Esophagus squamous epithelium (tissue), 5 donors: ENCODE measurements around the gene TRMU. TPM values are rescaled to one million over a fixed set of nuclear protein-coding genes. Genes with fewer than 3 reads are reported as not detected.

Experiments used
- DNase-seq: peaks from one replicate; lab custom pipeline; 2025; lab: John Stamatoyannopoulos, UW
- H3K27ac ChIP-seq, 4 donors: fragments of 200-600 bp; sonication (generic); one replicate each; pipeline ENCODE4 v1.5.1; 2016 to 2019; ENCODE audit warnings: mild to moderate bottlenecking in 1 of 4
- H3K27me3 ChIP-seq, 4 donors: fragments of 200-600 bp; sonication (generic); 1 replicate in 3 of 4; 2 replicates in 1 of 4; pipeline versions ENCODE4 v1.5.1 to v1.6.0; 2017 to 2021; ENCODE audit warnings: antibody characterized with exemption in 1 of 4
- H3K36me3 ChIP-seq, 3 donors: fragments of 200-600 bp; sonication (generic); one replicate each; pipeline ENCODE4 v1.5.1; 2016 to 2019
- H3K4me1 ChIP-seq, 3 donors: fragments of 200-600 bp; sonication (generic); one replicate each; pipeline ENCODE4 v1.5.1; 2017 to 2019
- H3K4me3 ChIP-seq, 4 donors: fragments of 200-600 bp; sonication (generic); 1 replicate in 3 of 4; 2 replicates in 1 of 4; pipeline ENCODE4 v1.5.1; 2016 to 2019; ENCODE audit warnings: mild to moderate bottlenecking in 2 of 4, moderate library complexity in 1 of 4
- H3K9me3 ChIP-seq, 3 donors: fragments of 200-600 bp; sonication (generic); one replicate each; pipeline ENCODE4 v1.5.1; 2016 to 2019
- POLR2A ChIP-seq, 4 donors: fragments of 450-650 bp; IDR thresholded peaks; one replicate each; pipeline ENCODE4 v1.6.1; 2017; ENCODE audit warnings: antibody characterized with exemption in 4 of 4, mild to moderate bottlenecking in 4 of 4, moderate library complexity in 3 of 4
- WGBS, 2 donors: methylation state at CpG; one replicate each; pipeline ENCODE4 v1.1.5; 2018; 5-methylcytosine and 5-hydroxymethylcytosine counted together
- intact Hi-C: fragments of 100-400 bp; cut with DNase I; formaldehyde crosslinking; loops from one replicate; pipeline ENCODE4 v1.15.0; 2022
- total RNA-seq, 4 donors: library from RNA; depleted of rRNA; stranded (reverse); fragments of >200 nt; gene quantifications; one replicate each; pipeline ENCODE4 v1.1.0, GENCODE V29; 2016
- TF ChIP-seq, protein P1 (sequence below), 6 experiments: fragments of 450-650 bp in 4 of 6; fragments of 200-600 bp in 2 of 6; sonication (generic) in 2 of 6; IDR thresholded peaks; one replicate each; pipeline ENCODE4 v1.5.1; 2016 to 2019; ENCODE audit warnings: antibody characterized with exemption in 6 of 6, mild to moderate bottlenecking in 4 of 6, moderate library complexity in 4 of 6
- donor health status: DM: yes; HTN: yes; CAD: no.

Gene TRMU
- total RNA-seq, 4 donors from 2014 or later: 17.7 to 43.1 (median 32.5) TPM

DNA sequence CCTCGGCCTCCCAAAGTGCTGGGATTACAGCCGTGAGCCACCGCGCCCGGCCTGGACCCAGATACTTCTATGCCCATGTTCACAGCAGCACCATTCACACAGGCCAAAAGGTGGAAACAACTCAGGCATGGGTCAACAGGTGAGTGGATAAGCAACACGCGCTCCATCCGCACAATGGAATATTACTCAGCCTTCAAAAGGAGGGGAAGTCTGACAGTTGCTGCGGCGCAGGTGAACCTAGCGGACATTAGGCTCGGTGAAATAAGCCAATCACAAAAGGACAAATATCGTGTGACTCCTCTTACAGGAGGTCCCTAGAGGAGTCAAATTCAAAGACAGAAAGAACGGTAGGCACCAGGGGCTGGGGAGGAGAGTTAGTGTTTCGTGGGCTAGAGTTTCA is 47.0 kb downstream of the TRMU start:
- Histone ChIP-seq H3K27me3 (no peaks in the 10 kb centered on the region), H3K9me3 (no peaks in the 10 kb centered on the region), H3K4me1 (peaks cover 5 to 21% (median 10%) of the 10 kb centered on the region in 3 donors), H3K4me3 (no peak overlapping the region), H3K36me3 (peaks cover 0 to 79% (median 0%) of the 10 kb centered on the region in 3 donors), H3K27ac (no peak overlapping the region)
- intact Hi-C loops: no loop called here
- TF ChIP-seq, protein P1, sequence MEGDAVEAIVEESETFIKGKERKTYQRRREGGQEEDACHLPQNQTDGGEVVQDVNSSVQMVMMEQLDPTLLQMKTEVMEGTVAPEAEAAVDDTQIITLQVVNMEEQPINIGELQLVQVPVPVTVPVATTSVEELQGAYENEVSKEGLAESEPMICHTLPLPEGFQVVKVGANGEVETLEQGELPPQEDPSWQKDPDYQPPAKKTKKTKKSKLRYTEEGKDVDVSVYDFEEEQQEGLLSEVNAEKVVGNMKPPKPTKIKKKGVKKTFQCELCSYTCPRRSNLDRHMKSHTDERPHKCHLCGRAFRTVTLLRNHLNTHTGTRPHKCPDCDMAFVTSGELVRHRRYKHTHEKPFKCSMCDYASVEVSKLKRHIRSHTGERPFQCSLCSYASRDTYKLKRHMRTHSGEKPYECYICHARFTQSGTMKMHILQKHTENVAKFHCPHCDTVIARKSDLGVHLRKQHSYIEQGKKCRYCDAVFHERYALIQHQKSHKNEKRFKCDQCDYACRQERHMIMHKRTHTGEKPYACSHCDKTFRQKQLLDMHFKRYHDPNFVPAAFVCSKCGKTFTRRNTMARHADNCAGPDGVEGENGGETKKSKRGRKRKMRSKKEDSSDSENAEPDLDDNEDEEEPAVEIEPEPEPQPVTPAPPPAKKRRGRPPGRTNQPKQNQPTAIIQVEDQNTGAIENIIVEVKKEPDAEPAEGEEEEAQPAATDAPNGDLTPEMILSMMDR (IDR thresholded peaks at IDR 0.05): no peak
- no peak for TF ChIP-seq POLR2A (IDR thresholded peaks at IDR 0.05)
- DNase-seq: no peak
- 86 to 89% methylated on average over 10 to 15 of the region's 15 CpGs for WGBS, 2 donors

DNA sequence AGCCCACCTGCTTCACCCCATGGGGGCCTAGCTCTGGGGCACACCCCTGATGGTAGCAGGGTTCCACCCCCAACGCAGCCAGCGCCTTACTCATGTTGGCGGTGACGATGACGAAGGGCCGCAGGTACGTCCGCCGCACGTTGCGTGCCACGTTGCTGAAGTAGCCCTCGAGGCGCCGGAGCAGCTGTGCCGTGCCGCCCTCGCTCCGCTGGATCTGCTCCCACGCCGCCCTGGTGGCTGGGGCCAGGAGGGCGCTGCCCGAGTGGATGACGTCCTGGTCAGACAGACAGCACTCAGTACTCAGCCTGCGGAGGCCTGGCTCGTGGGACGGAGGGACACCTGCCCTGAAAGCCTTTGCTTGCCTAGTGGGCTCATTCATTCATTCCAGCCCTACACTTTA is 50.8 kb downstream of the TRMU start:
- H3K4me3 ChIP-seq: no peak overlapping the region
- no peaks in the 10 kb centered on the region for H3K9me3 ChIP-seq
- 90 to 91% methylated on average over 6 to 12 of the region's 27 CpGs for WGBS, 2 donors
- peaks cover 0 to 21% (median 8%) of the 10 kb centered on the region in 3 donors for H3K4me1 ChIP-seq
- H3K36me3 ChIP-seq: peaks cover 0 to 69% (median 0%) of the 10 kb centered on the region in 3 donors
- H3K27ac ChIP-seq: no peak overlapping the region
- DNase-seq: no peak
- TF ChIP-seq, protein P1 (IDR thresholded peaks at IDR 0.05): no peak
- no peak for TF ChIP-seq POLR2A (IDR thresholded peaks at IDR 0.05)
- intact Hi-C loops: no loop called here
- no peaks in the 10 kb centered on the region for H3K27me3 ChIP-seq

DNA sequence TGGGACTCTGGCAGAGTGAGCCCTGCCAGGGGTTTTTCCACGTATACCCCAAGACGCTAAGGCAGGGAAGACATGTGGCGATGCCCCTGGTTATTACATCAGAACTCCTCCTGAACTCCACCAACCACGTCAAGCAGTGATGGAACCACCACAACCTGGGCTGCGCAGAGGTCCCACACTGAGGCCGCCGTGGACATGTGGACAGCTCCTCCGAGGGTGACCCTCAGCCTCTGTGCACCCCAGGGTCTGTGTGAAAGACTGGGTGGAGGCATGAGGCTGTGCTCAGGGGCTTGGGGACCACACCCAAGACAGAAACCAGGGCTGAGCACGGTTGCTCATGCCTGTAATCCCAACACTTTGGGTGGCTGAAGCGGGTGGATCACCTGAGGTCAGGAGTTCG is 52.2 kb downstream of the TRMU start:
- DNase-seq: no peak

DNA sequence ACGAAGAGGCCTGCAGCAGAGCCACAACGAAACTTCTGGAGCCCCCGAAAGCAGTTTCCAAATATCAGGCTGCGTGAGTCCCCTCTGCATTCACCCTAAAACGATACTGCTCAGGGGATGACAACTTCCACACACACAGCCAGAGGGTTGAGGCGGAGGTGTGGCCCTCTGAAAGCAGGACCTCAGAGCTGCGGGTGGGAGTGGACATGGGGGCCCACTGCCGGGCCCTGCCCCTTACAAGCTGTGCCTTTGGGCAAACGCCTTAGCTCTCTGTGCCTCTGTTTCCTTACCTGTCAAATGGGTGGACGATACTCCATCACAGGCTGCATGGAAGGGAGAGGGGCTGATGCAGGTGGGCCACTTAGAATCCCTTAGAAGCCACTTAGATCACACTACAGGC is 53.1 kb downstream of the TRMU start:
- TF ChIP-seq, protein P1 (IDR thresholded peaks at IDR 0.05): no peak
- TF ChIP-seq POLR2A (IDR thresholded peaks at IDR 0.05): no peak
- H3K9me3 ChIP-seq: no peaks in the 10 kb centered on the region
- H3K4me3 ChIP-seq: no peak overlapping the region
- WGBS, 2 donors: 73 to 74% methylated on average over 4 to 8 of the region's 10 CpGs
- H3K27me3 ChIP-seq: no peaks in the 10 kb centered on the region
- H3K36me3 ChIP-seq: peaks cover 0 to 54% (median 0%) of the 10 kb centered on the region in 3 donors
- no peak overlapping the region for H3K27ac ChIP-seq
- H3K4me1 ChIP-seq: peaks cover 0 to 28% (median 10%) of the 10 kb centered on the region in 3 donors
- intact Hi-C loops: no loop called here
- no peak for DNase-seq

More for the DNA sequence above, 52.2 kb downstream of the TRMU start:
- Histone ChIP-seq H3K27ac (no peak overlapping the region), H3K27me3 (no peaks in the 10 kb centered on the region), H3K9me3 (no peaks in the 10 kb centered on the region), H3K4me1 (peaks cover 0 to 28% (median 10%) of the 10 kb centered on the region in 3 donors), H3K4me3 (no peak overlapping the region), H3K36me3 (peaks cover 0 to 54% (median 0%) of the 10 kb centered on the region in 3 donors)
- TF ChIP-seq, protein P1 (IDR thresholded peaks at IDR 0.05): no peak
- TF ChIP-seq POLR2A (IDR thresholded peaks at IDR 0.05): no peak
- intact Hi-C loops: no loop called here
- 80 to 100% methylated on average over 1 to 2 of the region's 11 CpGs for WGBS, 2 donors

DNA sequence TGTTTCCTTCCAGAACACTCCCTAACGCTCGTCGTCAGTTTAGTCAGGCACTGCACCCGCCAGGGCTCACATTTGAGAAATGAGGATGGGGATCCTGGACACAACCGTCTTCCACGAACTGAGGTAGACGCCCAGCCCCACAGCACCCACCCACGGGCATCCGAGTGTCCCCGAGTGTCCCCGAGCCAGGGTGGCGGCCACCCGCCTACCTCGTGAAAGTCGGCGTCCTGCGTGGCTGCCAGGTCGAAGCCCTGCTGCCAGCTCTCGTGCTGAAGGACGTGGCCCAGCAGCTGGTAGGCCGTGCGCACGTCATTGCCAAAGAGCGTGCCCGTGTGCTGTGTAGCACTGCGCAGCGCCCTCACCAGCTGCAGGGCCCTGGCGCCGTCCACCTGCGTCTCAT is 53.6 kb downstream of the TRMU start:
- no peaks in the 10 kb centered on the region for H3K27me3 ChIP-seq
- H3K27ac ChIP-seq: no peak overlapping the region
- intact Hi-C loops: no loop called here
- H3K4me1 ChIP-seq: peaks cover 0 to 28% (median 10%) of the 10 kb centered on the region in 3 donors
- no peak overlapping the region for H3K4me3 ChIP-seq
- no peaks in the 10 kb centered on the region for H3K9me3 ChIP-seq
- peaks cover 0 to 54% (median 0%) of the 10 kb centered on the region in 3 donors for H3K36me3 ChIP-seq
- DNase-seq: no peak
- TF ChIP-seq POLR2A (IDR thresholded peaks at IDR 0.05): no peak
- TF ChIP-seq, protein P1 (IDR thresholded peaks at IDR 0.05): no peak
- WGBS, 2 donors: 76 to 87% methylated on average over 9 to 15 of the region's 30 CpGs
